Adrenal gland (tissue), 12 donors: ENCODE data around the gene NBEAL1. TPM values are rescaled to one million over a fixed set of nuclear protein-coding genes. Genes with fewer than 3 reads are reported as not detected.

ENCODE experiments used
- DNase-seq, 7 donors: peaks; one replicate each; pipeline ENCODE4 v3.0.0-alpha.2; 2019 to 2020
- H3K27ac ChIP-seq, 5 donors: fragments of 200-600 bp; sonication (generic) in 4 of 5; 1 replicate in 3 of 5; 2 replicates in 2 of 5; pipeline versions ENCODE4 v1.5.1 to v1.8.0; 2016 to 2020; ENCODE audit warnings: mild to moderate bottlenecking in 1 of 5
- H3K27me3 ChIP-seq: fragments of 200-600 bp; 2 replicates; pipeline ENCODE4 v1.8.0; 2021
- H3K36me3 ChIP-seq, 2 donors: fragments of 200-600 bp; replicated peaks in 1 of 2; 1 replicate in 1 of 2; 2 replicates in 1 of 2; pipeline versions ENCODE4 v1.5.1 to v1.8.0; 2018 to 2022
- H3K4me1 ChIP-seq, 2 donors: fragments of 200-600 bp; replicated peaks in 1 of 2; 1 replicate in 1 of 2; 2 replicates in 1 of 2; pipeline versions ENCODE4 v1.5.1 to v1.8.0; 2018 to 2021
- H3K4me3 ChIP-seq, 4 donors: fragments of 200-600 bp; sonication (generic) in 3 of 4; one replicate each; pipeline ENCODE4 v1.5.1; 2016 to 2018
- H3K9me3 ChIP-seq, 3 donors: fragments of 200-600 bp; sonication (generic) in 1 of 3; replicated peaks in 1 of 3; 1 replicate in 2 of 3; 2 replicates in 1 of 3; pipeline versions ENCODE4 v1.5.1 to v1.8.0; 2016 to 2021
- POLR2A ChIP-seq, 2 donors: fragments of 450-650 bp; IDR thresholded peaks; one replicate each; pipeline ENCODE4 v1.6.1; 2017; ENCODE audit warnings: antibody characterized with exemption in 2 of 2, mild to moderate bottlenecking in 2 of 2, moderate library complexity in 1 of 2
- WGBS, 4 donors: extraction: QIAGEN DNeasy Blood & Tissue Kit in 2 of 4; methylation state at CpG; one replicate each; pipeline versions ENCODE4 v1.1.5 to v1.1.7; 2013 to 2017; 5-methylcytosine and 5-hydroxymethylcytosine counted together
- intact Hi-C, 2 donors: fragments of 100-400 bp; cut with DNase I; formaldehyde crosslinking; loops; one replicate each; pipeline versions ENCODE4 v1.14.1 to v1.15.0; 2022 to 2023
- polyA plus RNA-seq, 3 donors: library from polyadenylated mRNA; stranded (reverse); fragments of 200-250 nt in 2 of 3; fragments of 350-450 nt in 1 of 3; fragmentation: Illumina TruSeq in 1 of 3; extraction: RNeasy Lipid Tissue Mini Kit (QIAGEN cat#74804) in 1 of 3; gene quantifications; one replicate each; pipeline ENCODE4 v1.2.3, GENCODE V29; 2013 to 2014
- total RNA-seq, 9 donors: library from RNA; depleted of rRNA in 4 of 9; stranded (reverse); fragments of >200 nt in 4 of 9; fragments of 120-200 nt in 1 of 9; fragmentation: NEBNext Ultra II Directional in 1 of 9; extraction: Animal tissue kit (Norgen Biotek cat#: 25700) in 1 of 9; gene quantifications; one replicate each; pipeline versions ENCODE4 v1.1.0 to v1.2.4, GENCODE V29; 2013 to 2023
- TF ChIP-seq, protein P1 (sequence below), 6 experiments: fragments of 450-650 bp in 4 of 6; fragments of 200-600 bp in 2 of 6; sonication (generic) in 1 of 6; IDR thresholded peaks; 1 replicate in 5 of 6; 2 replicates in 1 of 6; pipeline versions ENCODE4 v1.5.1 to v1.8.0; 2016 to 2021; ENCODE audit warnings: antibody characterized with exemption in 6 of 6, mild to moderate bottlenecking in 2 of 6, moderate library complexity in 1 of 6
- donor health status: healthy with polysubstance abuse.
- donor health status: Bipolar disorder and iron deficiency.
- donor health status: DM: yes; HTN: yes; CAD: no.
- donor health status: DM: no; HTN: no; CAD: no.
- donor health status: DM: no; HTN: no; CAD: no.
- donor health status: DM: yes; HTN: yes; CAD: no.

Gene NBEAL1
- total and polyA plus RNA-seq, 12 donors = 5.0 to 55.3 (median 25.4) TPM

DNA sequence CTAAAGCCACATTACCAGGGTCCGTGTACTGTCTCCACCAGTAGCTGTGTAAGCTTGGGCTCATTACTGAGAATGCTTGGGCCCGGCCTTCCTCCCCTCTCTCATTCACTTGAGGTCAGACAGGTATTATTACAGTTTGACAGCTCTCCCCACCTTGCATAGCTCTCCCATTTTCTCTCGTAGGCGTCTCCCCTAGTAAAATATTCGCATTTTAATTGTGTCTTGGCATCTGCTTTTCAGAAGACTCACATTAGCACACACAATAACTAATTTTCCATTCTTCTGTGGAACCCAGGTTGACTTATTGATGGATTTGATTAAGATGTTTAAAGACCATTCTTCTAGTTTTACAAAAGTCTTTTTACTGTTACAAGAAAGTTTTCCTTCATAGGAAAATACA lies 153.1 kb downstream of the NBEAL1 start:
- DNase-seq = no peak
- intact Hi-C loops = no loop called here
- Histone ChIP-seq H3K9me3 (no peaks in the 10 kb centered on the region), H3K27me3 (no peaks in the 10 kb centered on the region), H3K27ac (no peak overlapping the region), H3K4me1 (no peaks in the 10 kb centered on the region), H3K36me3 (peaks cover 0 to 15% of the 10 kb centered on the region in 2 donors), H3K4me3 (no peak overlapping the region)
- WGBS, 4 donors = 92 to 96% (median 95%) methylated on average over 5 of the region's 5 CpGs
- no peak for TF ChIP-seq POLR2A (IDR thresholded peaks at IDR 0.05)
- TF ChIP-seq, protein P1, sequence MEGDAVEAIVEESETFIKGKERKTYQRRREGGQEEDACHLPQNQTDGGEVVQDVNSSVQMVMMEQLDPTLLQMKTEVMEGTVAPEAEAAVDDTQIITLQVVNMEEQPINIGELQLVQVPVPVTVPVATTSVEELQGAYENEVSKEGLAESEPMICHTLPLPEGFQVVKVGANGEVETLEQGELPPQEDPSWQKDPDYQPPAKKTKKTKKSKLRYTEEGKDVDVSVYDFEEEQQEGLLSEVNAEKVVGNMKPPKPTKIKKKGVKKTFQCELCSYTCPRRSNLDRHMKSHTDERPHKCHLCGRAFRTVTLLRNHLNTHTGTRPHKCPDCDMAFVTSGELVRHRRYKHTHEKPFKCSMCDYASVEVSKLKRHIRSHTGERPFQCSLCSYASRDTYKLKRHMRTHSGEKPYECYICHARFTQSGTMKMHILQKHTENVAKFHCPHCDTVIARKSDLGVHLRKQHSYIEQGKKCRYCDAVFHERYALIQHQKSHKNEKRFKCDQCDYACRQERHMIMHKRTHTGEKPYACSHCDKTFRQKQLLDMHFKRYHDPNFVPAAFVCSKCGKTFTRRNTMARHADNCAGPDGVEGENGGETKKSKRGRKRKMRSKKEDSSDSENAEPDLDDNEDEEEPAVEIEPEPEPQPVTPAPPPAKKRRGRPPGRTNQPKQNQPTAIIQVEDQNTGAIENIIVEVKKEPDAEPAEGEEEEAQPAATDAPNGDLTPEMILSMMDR (IDR thresholded peaks at IDR 0.05) = no peak

DNA sequence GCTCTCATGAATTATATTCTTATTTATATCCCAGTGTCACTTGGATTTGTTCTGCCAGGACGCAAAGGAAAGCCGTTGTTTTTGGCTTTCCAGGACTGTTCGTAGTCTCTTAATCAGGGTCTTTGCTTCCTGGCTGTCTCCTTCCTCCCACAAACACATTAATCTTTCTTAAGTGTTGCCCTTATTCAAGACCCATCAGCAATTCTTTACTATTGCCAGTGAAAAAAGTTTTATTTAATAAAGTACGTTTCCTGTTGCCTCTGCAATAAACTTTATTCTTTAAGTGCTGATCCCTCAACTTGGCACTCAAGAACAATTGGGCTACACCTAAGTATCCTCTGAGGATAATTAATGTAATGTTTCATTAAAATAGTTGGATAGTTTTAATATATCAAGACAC lies 155.8 kb downstream of the NBEAL1 start:
- TF ChIP-seq, protein P1 (IDR thresholded peaks at IDR 0.05) = no peak
- no peak for TF ChIP-seq POLR2A (IDR thresholded peaks at IDR 0.05)
- Histone ChIP-seq H3K4me3 (no peak overlapping the region), H3K9me3 (no peaks in the 10 kb centered on the region), H3K27ac (no peak overlapping the region), H3K4me1 (peaks cover 0 to 8% of the 10 kb centered on the region in 2 donors), H3K27me3 (no peaks in the 10 kb centered on the region), H3K36me3 (peaks cover 0 to 15% of the 10 kb centered on the region in 2 donors)
- WGBS, 4 donors = 74 to 81% (median 77%) methylated on average over 4 of the region's 4 CpGs
- DNase-seq = no peak
- intact Hi-C loops = no loop called here

DNA sequence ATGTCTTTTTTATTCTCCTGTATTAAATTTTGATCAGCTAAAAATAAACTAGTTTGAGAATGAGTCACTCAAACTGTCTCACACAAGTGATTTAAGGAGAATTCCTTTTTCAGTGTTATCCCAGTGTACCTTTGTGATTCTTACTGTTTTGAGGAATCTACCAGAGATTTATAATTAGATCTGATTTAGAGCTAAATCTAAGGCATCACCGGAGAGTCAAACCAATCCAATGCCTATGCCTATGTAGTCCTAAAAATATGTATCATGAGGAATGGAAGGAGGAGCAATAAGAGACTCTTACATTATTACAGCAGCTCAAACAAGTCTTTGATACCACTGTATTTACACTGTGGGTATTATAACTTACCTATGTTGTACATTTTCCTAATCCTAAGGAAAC lies 160.7 kb downstream of the NBEAL1 start:
- DNase-seq = no peak
- H3K4me1 ChIP-seq = peaks cover 0 to 10% of the 10 kb centered on the region in 2 donors
- no peaks in the 10 kb centered on the region for H3K27me3 ChIP-seq
- intact Hi-C loops = no loop called here
- H3K27ac ChIP-seq = no peak overlapping the region
- H3K36me3 ChIP-seq = peaks cover 0 to under 1% of the 10 kb centered on the region in 2 donors
- H3K9me3 ChIP-seq = no peaks in the 10 kb centered on the region
- no peak overlapping the region for H3K4me3 ChIP-seq
- 52 to 64% (median 55%) methylated on average over 1 of the region's 1 CpG for WGBS, 4 donors
- TF ChIP-seq, protein P1 (IDR thresholded peaks at IDR 0.05) = no peak
- no peak for TF ChIP-seq POLR2A (IDR thresholded peaks at IDR 0.05)

DNA sequence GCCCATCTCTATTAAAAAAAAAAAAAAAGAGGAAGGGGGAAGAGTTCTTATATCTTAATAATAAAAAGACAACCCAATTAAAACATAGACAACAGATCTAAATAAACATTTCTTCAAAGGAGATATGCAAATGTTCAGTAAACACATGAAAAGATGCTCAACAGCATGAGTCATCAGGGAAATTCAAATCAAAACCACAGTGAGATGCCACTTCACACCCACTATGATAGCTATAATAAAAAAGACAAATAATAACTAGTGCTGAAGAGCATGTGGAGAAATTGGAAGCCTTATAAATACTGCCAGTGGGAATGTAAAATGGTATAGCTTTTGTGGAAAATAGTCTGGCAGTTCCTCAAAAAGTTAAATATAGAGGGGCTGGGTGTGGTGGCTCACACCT lies 162.7 kb downstream of the NBEAL1 start:
- H3K27ac ChIP-seq = no peak overlapping the region
- peaks cover 0 to 14% of the 10 kb centered on the region in 2 donors for H3K36me3 ChIP-seq
- no peak for DNase-seq
- H3K4me3 ChIP-seq = no peak overlapping the region
- no peak for TF ChIP-seq POLR2A (IDR thresholded peaks at IDR 0.05)
- TF ChIP-seq, protein P1 (IDR thresholded peaks at IDR 0.05) = no peak
- no peaks in the 10 kb centered on the region for H3K27me3 ChIP-seq
- peaks cover 0 to 10% of the 10 kb centered on the region in 2 donors for H3K4me1 ChIP-seq
- intact Hi-C loops = no loop called here
- no peaks in the 10 kb centered on the region for H3K9me3 ChIP-seq
